Epithelial cell of umbilical artery (primary cell): Measurements from ENCODE around the gene ALAS1. TPM values are rescaled to one million over a fixed set of nuclear protein-coding genes. Genes with fewer than 3 reads are reported as not detected.

Experiments used
- total RNA-seq: library from RNA; depleted of rRNA; stranded (reverse); fragments of >200 nt; gene quantifications from 2 replicates; pipeline ENCODE4 v1.2.3, GENCODE V29; 2014

Gene ALAS1
- 45.1 and 47.1 TPM in 2 replicates for total RNA-seq

GRCh38 chr3:52197842-52198625 lies at the start of gene ALAS1:
Gene ALAS1 (plus strand): TSS chr3:52198160. CDS start chr3:52199242, 1,082 bp downstream.

GRCh38 chr3:52154135-52155094 lies 43.5 kb upstream of the ALAS1 start, which contains the start of gene POC1A:
Gene POC1A (minus strand): TSS chr3:52154423. CDS start chr3:52154372, 51 bp downstream.

DNA sequence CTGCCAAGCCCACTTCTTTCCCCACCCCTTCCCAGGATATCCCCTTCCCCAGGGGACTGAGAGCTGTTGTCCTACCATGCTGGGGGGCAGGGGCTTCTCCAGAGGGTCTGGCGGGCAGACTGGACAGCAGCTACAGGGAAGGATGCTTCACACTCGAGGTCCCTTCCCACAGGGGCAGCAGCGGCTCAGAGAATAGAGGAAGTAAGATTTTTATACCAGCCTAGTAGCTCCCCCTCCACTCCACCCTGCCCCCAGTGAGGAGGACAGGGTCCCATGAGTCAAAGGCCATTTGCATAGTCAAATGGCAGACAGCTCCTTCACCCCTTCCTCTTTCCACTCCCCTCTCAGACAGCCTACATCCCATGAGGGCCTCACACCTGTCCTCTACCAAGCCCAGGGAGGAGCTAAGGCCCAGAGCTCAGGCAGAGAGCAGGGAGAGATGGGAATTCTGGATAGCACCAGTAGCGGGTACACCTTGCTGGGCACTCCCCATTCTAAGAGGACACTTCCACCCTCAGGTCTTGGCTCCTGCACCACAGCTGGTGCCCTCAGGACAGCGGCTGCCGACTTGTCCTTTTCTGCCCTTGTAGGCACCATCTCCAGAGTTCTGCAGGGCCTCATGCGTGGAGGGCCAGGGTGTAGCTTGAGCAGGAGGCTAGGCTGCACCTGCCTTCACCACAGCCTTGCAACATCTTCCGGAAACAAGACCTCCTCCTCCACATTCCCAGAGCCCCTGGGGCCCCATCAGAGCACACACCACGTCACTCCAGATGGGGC lies 27.7 kb downstream of the ALAS1 start, which contains the start of gene TLR9:
TLR9 (minus strand) TSS at position 194 of the 777 bp plus-strand sequence; CDS start at position 78, 116 bp downstream.

DNA sequence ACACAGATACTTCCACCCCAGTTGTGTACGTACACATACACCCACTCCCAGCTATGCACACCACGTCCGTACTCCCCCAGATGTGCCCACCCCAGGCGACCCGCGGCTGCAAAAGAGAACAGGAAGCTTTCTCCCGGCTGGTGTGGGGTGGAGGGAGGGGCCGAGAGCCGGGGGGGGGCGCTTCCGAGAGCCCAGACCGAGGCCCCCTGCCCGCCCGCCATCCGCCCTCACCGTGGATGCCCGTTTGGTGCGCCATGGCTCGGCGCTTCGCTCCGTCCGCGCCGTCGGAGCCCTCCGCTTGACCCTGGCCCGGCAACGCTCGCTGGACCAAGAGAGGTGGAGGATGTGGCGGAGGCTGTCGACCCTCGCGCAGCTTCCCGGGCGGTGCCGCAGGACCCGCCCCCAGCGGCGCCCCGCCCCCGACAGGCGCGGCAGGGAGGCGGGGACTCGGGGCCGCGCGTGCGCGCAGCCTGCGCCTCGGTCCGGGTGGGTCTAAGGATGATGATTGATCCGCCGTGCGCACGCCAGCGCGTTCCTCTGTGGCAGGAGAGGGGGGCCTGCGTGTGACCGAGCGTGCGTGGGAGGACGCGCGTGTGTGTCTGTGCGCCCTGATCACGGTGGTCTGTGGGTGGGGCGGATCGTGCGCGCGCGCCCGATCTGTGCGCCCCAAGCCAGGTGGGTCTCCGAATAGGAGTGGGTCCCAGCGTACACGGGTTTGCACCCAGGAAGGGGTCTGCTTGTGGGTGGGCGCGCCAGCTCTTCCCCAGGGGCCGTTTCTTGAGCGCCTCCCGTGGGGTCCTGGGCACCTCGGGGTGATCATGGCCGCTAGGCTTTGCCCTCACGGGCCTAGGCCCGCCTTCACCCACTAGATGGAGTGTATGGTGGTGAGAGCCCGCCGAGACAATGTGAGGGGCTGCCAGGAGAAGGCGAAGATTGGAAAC lies 41.1 kb downstream of the ALAS1 start, which contains the start of gene TWF2:
TWF2 (minus strand) TSS at position 398 of the 941 bp plus-strand sequence; CDS start at position 256, 142 bp downstream.

GRCh38 chr3:52245322-52246263 lies 47.6 kb downstream of the ALAS1 start, which contains the start of gene PPM1M:
Gene PPM1M (plus strand): TSS chr3:52245759. CDS start chr3:52245825, 66 bp downstream.

Other genes with a start within 250 kb of the ALAS1 start
- gene GPR62, start 242.8 kb upstream of the ALAS1 start, total RNA-seq = under 0.01 TPM in 1 of 2 replicates, not detected in the other
- gene PCBP4, start 230.7 kb upstream of the ALAS1 start, total RNA-seq = 20.1 and 26.0 TPM in 2 replicates
- gene ABHD14B, start 224.1 kb upstream of the ALAS1 start, total RNA-seq = 10.1 and 11.6 TPM in 2 replicates
- gene ABHD14A, start 223.1 kb upstream of the ALAS1 start, total RNA-seq = 5.5 and 7.9 TPM in 2 replicates
- 15.6 and 19.8 TPM in 2 replicates for gene ACY1, start 214.6 kb upstream of the ALAS1 start, total RNA-seq
- gene RPL29, start 202.3 kb upstream of the ALAS1 start, total RNA-seq = 1,157 and 1,199 TPM in 2 replicates
- 9.6 and 10.4 TPM in 2 replicates for gene DUSP7, start 141.6 kb upstream of the ALAS1 start, total RNA-seq
- 9.1 and 11.4 TPM in 2 replicates for gene POC1A, start 43.7 kb upstream of the ALAS1 start, total RNA-seq
- not detected in 2 replicates for gene TLR9, start 27.5 kb downstream of the ALAS1 start, total RNA-seq
- gene TWF2, start 41.0 kb downstream of the ALAS1 start, total RNA-seq = 106 and 168 TPM in 2 replicates
- 5.8 and 12.3 TPM in 2 replicates for gene PPM1M, start 47.6 kb downstream of the ALAS1 start, total RNA-seq
- gene WDR82, start 80.5 kb downstream of the ALAS1 start, total RNA-seq = 60.4 and 83.6 TPM in 2 replicates
- 18.8 and 24.4 TPM in 2 replicates for gene GLYCTK, start 89.7 kb downstream of the ALAS1 start, total RNA-seq
- gene DNAH1, start 118.2 kb downstream of the ALAS1 start, total RNA-seq = 0.97 and 1.5 TPM in 2 replicates
- 60.2 and 61.7 TPM in 2 replicates for gene BAP1, start 211.8 kb downstream of the ALAS1 start, total RNA-seq
- gene PHF7, start 212.5 kb downstream of the ALAS1 start, total RNA-seq = 3.2 and 4.2 TPM in 2 replicates
- gene SEMA3G, start 246.9 kb downstream of the ALAS1 start, total RNA-seq = 39.5 and 61.1 TPM in 2 replicates